Activated naive CD8-positive, alpha-beta T cell treated with anti-CD3 and anti-CD28 coated beads, Interleukin-2, amount 10 ng/mL, durations not matched to agents 7 days and 5 days (primary cell): ENCODE measurements around the gene STAT1. TPM values are rescaled to one million over a fixed set of nuclear protein-coding genes. Genes with fewer than 3 reads are reported as not detected.

Source experiments
- ATAC-seq: fragments of 150-1000 bp; cut with Tn5 transposase; one replicate; pipeline ENCODE4 v1.10.0; 2021; ENCODE audit warnings: low read depth, moderate library complexity
- POLR2A ChIA-PET: fragments of 350-600 bp; sonication (Branson Sonifier 250); formaldehyde crosslinking; loops from one replicate; lab custom pipeline; 2021; ENCODE audit warnings: antibody characterized with exemption; lab: Charles Lee
- DNase-seq: peaks from one replicate; pipeline ENCODE4 v3.0.0; 2021
- H3K27ac Mint-ChIP-seq: one replicate; pipeline ENCODE4 v1.8.0; 2022; ENCODE audit warnings: mild to moderate bottlenecking, mixed read lengths
- H3K27me3 Mint-ChIP-seq: one replicate; pipeline ENCODE4 v1.8.0; 2022; ENCODE audit warnings: mild to moderate bottlenecking, moderate library complexity, mixed read lengths
- H3K36me3 Mint-ChIP-seq: one replicate; pipeline ENCODE4 v1.8.0; 2021; ENCODE audit warnings: mild to moderate bottlenecking, mixed read lengths
- H3K4me1 Mint-ChIP-seq: one replicate; pipeline ENCODE4 v1.8.0; 2021; ENCODE audit warnings: mixed read lengths
- H3K4me3 Mint-ChIP-seq: one replicate; pipeline ENCODE4 v1.8.0; 2022; ENCODE audit warnings: mild to moderate bottlenecking, moderate library complexity, mixed read lengths
- H3K9me3 Mint-ChIP-seq: one replicate; pipeline ENCODE4 v1.8.0; 2021; ENCODE audit warnings: mixed read lengths
- total RNA-seq, 2 experiments: library from RNA; stranded (reverse); gene quantifications; one replicate each; pipeline ENCODE4 v1.2.3, GENCODE V29; 2021

Gene STAT1
- total RNA-seq, 2 experiments from 2014 or later = 544 to 571 TPM

- Mint-ChIP-seq H3K27me3 (no peaks in the 10 kb centered on the region), H3K4me3 (no peak overlapping the region), H3K27ac (peak overlapping the region; percentile 78), H3K36me3 (peaks cover 40% of the 10 kb centered on the region), H3K4me1 (peaks cover 54% of the 10 kb centered on the region), H3K9me3 (peaks cover 1% of the 10 kb centered on the region)
- POLR2A ChIA-PET = interaction anchor here (1.5 to 5.6 kb wide), 2 partner anchors 13 to 38 kb away, joined by 3 to 125 read pairs; partner anchors contain the start of gene STAT1
- peak; percentile 12 for ATAC-seq
- no peak for DNase-seq
Observed at GRCh38 chr2:191026377-191026776, 12.4 kb upstream of the STAT1 start.

DNA sequence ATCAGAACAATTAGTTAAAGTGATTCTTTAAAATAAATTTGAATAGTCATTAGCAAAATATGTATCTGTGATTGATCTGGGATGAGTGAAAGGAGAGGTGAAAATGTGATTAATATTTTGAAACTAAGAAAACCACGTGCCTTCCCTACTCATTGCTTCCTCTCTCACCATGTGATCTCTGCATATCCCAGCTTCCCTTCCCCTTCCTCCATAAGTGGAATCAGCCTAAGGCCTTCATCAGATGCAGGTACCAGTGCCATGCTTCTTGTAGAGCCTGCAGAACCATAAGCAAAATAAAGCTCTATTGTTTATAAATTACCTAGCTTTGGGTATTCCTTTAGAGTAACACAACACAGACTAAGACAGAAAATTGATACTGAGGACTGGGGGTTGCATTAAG lies 11.2 kb upstream of the STAT1 start:
- POLR2A ChIA-PET = interaction anchor here (1.0 to 5.6 kb wide), 2 partner anchors 12 to 22 kb away, joined by 4 to 125 read pairs; partner anchors contain the start of gene STAT1
- Mint-ChIP-seq H3K4me1 (peaks cover 42% of the 10 kb centered on the region), H3K36me3 (peaks cover 35% of the 10 kb centered on the region), H3K27ac (peak overlapping the region; percentile 78), H3K9me3 (peaks cover 1% of the 10 kb centered on the region), H3K27me3 (no peaks in the 10 kb centered on the region), H3K4me3 (peak overlapping the region; percentile 59)
- DNase-seq (no peak), ATAC-seq (no peak)

DNA sequence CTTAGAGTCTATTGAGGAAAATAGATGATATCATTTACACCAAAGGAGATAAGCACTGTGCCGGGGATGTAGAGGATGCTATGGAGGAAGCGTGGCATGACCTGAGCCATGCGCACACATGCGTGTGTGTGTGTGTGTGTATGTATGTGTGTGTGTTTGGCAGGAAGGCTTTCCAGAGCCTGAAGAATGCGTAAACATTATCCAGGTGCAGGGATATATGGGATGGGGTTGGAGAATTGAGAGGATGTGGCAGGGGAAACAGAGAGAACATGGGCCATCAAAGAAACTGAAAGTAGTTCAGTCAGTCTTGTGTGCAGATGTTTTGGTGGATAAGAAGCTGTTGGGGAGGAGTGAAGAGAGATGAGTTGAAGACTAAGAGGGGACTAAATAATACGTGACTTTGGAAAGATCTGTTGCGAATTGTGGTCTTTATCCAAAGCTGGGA lies 9.3 kb upstream of the STAT1 start:
- ATAC-seq (peak; percentile 40), DNase-seq (no peak)
- Mint-ChIP-seq H3K27me3 (no peaks in the 10 kb centered on the region), H3K27ac (no peak overlapping the region), H3K4me3 (no peak overlapping the region), H3K36me3 (peaks cover 25% of the 10 kb centered on the region), H3K9me3 (peaks cover 1% of the 10 kb centered on the region), H3K4me1 (peaks cover 40% of the 10 kb centered on the region)
- POLR2A ChIA-PET = interaction anchor here (0.7 to 5.6 kb wide), 11 partner anchors 10 to 141 kb away, joined by 3 to 125 read pairs (median 5); partner anchors contain the start of gene STAT1

DNA sequence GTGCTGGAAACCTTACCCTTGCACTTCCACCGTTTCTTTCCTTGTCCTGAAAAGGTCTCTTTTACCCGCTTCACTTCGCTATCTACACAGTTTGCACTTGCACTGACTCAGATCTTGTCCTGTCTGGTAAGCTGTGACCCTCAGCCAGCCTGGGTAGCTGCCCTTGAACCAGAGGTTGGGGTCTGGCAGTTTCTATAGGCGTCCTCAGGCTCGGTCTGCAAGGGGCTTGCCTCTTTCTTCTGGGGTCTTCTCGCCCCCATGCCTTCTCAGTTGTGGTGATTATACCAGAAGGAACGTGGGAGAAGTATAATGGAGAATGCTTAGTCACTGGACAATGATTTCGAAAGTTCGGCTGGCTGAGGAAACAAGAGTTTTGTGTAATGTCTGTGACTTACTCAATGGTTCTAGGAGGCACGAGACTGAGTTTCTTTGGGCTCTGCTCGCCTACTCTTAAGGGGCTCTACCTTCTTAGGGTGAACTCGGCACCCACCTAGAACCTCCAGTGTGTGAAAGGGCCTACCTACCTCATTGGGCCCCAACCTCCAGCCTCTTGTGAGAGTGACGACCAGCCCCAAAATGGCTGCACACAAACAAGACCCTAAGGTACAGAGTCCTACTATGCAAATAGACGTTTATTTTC lies 6.9 kb upstream of the STAT1 start:
- Mint-ChIP-seq H3K9me3 (peaks cover 5% of the 10 kb centered on the region), H3K27ac (no peak overlapping the region), H3K4me3 (no peak overlapping the region), H3K36me3 (peaks cover 14% of the 10 kb centered on the region), H3K27me3 (no peaks in the 10 kb centered on the region), H3K4me1 (peaks cover 36% of the 10 kb centered on the region)
- ATAC-seq (peak; percentile 6), DNase-seq (no peak)
- POLR2A ChIA-PET = interaction anchor here (1.0 to 3.5 kb wide), 19 partner anchors 8 to 140 kb away, joined by 3 to 73 read pairs (median 8); partner anchors contain the start of genes GLS and STAT4

DNA sequence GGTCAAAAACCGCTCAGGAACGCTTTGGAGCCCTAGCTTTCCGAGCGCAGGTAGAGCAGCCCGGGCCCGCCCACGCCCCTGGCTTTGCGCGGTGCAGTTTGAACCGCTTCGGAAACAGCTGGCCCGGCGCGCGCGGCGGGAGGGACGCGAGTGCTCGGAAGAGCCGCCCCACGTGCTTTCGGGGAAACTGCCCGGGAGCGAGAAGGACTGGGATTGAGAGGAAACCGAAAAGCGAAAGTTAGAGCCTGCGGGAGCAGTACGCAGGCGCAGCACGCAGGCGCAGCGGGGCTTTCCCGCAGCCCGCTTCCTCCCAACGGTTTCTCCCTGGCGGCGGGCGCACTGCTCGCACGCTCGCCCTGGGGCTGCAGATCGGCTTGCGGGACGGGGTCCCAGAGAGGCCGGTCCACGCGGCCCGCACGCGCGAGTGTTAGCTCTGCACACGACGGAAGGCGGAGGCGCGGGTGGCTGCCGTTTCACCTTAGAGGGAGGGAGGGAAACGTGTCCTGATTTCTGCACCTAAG lies 6.3 kb upstream of the STAT1 start:
- DNase-seq (peak; percentile 99), ATAC-seq (peak; percentile 80)
- H3K36me3 Mint-ChIP-seq = peaks cover 15% of the 10 kb centered on the region
- H3K27ac Mint-ChIP-seq = no peak overlapping the region
- H3K9me3 Mint-ChIP-seq = peaks cover 8% of the 10 kb centered on the region
- POLR2A ChIA-PET = interaction anchor here (0.5 to 3.5 kb wide), 24 partner anchors 9 to 632 kb away, joined by 3 to 73 read pairs (median 6); partner anchors contain the start of genes GLS and STAT4
- no peaks in the 10 kb centered on the region for H3K27me3 Mint-ChIP-seq
- peaks cover 32% of the 10 kb centered on the region for H3K4me1 Mint-ChIP-seq
- H3K4me3 Mint-ChIP-seq = no peak overlapping the region

DNA sequence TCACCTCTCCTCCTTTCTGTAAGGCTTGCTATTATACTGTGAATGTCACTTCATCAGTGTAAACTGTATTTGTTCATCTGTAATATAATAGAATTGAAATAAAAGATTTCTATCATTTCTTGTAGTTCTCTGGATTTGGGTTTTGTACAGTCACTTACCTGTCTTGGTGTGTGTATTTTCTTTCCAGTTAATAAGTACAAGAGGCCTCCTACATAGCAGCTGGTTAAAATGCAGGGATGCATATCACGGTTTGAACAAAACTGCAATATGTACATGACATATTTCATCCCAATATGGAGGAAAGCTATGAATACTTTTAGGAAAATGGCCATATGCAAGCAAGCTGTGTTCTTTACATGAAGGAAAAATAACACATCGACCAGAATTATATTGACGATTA lies 5.4 kb upstream of the STAT1 start:
- Mint-ChIP-seq H3K9me3 (peaks cover 6% of the 10 kb centered on the region), H3K27me3 (no peaks in the 10 kb centered on the region), H3K36me3 (peaks cover 13% of the 10 kb centered on the region), H3K4me3 (peak overlapping the region; percentile 83), H3K27ac (peak overlapping the region; percentile 92), H3K4me1 (peaks cover 25% of the 10 kb centered on the region)
- POLR2A ChIA-PET = interaction anchor here (0.5 to 3.5 kb wide), 21 partner anchors 8 to 633 kb away, joined by 3 to 73 read pairs (median 6); partner anchors contain the start of genes GLS and STAT4
- DNase-seq (no peak), ATAC-seq (no peak)

- Mint-ChIP-seq H3K9me3 (peaks cover 6% of the 10 kb centered on the region), H3K4me1 (peaks cover 24% of the 10 kb centered on the region), H3K27me3 (no peaks in the 10 kb centered on the region), H3K4me3 (peak overlapping the region; percentile 83), H3K36me3 (peaks cover 13% of the 10 kb centered on the region), H3K27ac (peak overlapping the region; percentile 92)
- no peak for ATAC-seq
- POLR2A ChIA-PET = interaction anchor here (3.0 to 3.5 kb wide), 3 partner anchors 7 to 138 kb away, joined by 29 to 73 read pairs (median 37); partner anchors contain the start of genes GLS and STAT4
- no peak for DNase-seq
Observed at GRCh38 chr2:191018643-191019119, 4.7 kb upstream of the STAT1 start.

DNA sequence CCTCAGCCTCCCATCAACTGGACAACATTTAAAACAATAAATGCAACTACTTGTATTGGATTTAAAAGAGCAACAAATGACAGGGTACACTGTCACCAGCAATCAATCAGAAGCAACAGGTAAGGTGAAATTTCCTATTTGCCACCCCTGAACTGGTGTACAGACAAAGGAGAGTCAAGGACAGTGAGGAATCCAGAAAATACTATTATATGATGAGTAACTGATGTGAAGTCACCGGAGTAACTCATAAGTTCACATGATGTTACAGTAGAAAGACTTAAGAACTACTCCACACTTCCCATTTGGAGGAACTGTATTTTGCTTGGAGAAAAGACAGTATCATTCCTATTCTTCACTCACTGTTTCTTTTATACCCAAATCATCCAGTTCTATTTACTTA lies 4.1 kb upstream of the STAT1 start:
- Mint-ChIP-seq H3K27ac (peak overlapping the region; percentile 92), H3K27me3 (no peaks in the 10 kb centered on the region), H3K4me3 (peak overlapping the region; percentile 83), H3K9me3 (peaks cover 6% of the 10 kb centered on the region), H3K4me1 (peaks cover 24% of the 10 kb centered on the region), H3K36me3 (peaks cover 13% of the 10 kb centered on the region)
- POLR2A ChIA-PET = interaction anchor here (3.5 kb wide), 1 partner anchor 137 kb away, joined by 37 read pairs; the partner anchor contains the start of gene GLS
- ATAC-seq (no peak), DNase-seq (no peak)

- DNase-seq = no peak
- no peak overlapping the region for H3K27ac Mint-ChIP-seq
- no peak for ATAC-seq
- peaks cover 30% of the 10 kb centered on the region for H3K4me1 Mint-ChIP-seq
- POLR2A ChIA-PET = interaction anchor here (2.1 to 7.3 kb wide), 2 partner anchors 9 to 135 kb away, joined by 14 to 125 read pairs; partner anchors contain the start of gene GLS
- no peaks in the 10 kb centered on the region for H3K27me3 Mint-ChIP-seq
- H3K36me3 Mint-ChIP-seq = peaks cover 13% of the 10 kb centered on the region
- H3K9me3 Mint-ChIP-seq = peaks cover 6% of the 10 kb centered on the region
- H3K4me3 Mint-ChIP-seq = peak overlapping the region; percentile 4
Observed at GRCh38 chr2:191015831-191016230, 1.9 kb upstream of the STAT1 start.

DNA sequence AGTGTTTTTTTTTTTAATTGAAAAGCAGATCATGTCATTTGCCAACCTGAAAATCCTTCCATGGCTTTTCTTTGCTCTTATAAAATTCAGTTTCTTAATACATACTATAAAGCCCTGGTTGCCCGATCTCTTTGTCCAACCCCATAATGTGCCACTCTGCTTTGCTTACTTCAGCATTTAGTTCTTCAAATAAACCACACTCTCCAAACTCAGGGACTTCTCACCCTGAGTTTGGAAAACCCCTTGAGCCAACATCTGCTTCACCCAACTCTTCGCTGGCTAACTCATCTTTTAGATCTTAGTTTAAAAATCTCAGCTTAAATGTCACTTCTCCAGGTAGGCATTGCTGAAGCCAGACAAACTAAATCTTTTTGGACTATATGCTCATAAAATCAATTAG lies 1.3 kb upstream of the STAT1 start:
- Mint-ChIP-seq H3K4me1 (peaks cover 32% of the 10 kb centered on the region), H3K4me3 (no peak overlapping the region), H3K9me3 (peaks cover 6% of the 10 kb centered on the region), H3K27me3 (no peaks in the 10 kb centered on the region), H3K36me3 (peaks cover 14% of the 10 kb centered on the region), H3K27ac (no peak overlapping the region)
- no peak for DNase-seq
- ATAC-seq = no peak
- POLR2A ChIA-PET = interaction anchor here (1.4 to 7.3 kb wide), 6 partner anchors 9 to 135 kb away, joined by 3 to 125 read pairs (median 32); partner anchors contain the start of genes GLS and STAT4

- POLR2A ChIA-PET = interaction anchor here (0.6 to 7.3 kb wide), 19 partner anchors 10 to 141 kb away, joined by 3 to 125 read pairs (median 5); partner anchors contain the start of genes GLS and STAT4
- peaks cover 6% of the 10 kb centered on the region for H3K9me3 Mint-ChIP-seq
- ATAC-seq (peak; percentile 12), DNase-seq (no peak)
- H3K4me3 Mint-ChIP-seq = no peak overlapping the region
- peaks cover 35% of the 10 kb centered on the region for H3K4me1 Mint-ChIP-seq
- H3K27me3 Mint-ChIP-seq = no peaks in the 10 kb centered on the region
- no peak overlapping the region for H3K27ac Mint-ChIP-seq
- H3K36me3 Mint-ChIP-seq = peaks cover 20% of the 10 kb centered on the region
Observed at GRCh38 chr2:191014653-191015020, 666 bp upstream of the STAT1 start.

DNA sequence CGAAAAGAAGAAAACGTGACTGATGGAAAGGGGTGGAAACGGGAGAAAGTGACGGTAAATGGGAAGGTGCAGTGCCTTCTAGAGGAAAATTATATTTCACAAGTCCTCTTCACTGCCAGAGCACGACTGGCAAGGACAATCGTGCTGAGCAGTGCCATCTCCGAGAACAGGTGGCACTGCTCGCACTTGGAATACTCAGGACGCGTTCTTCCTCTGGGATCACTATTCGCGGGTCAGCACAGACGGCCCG lies 364 bp downstream of the STAT1 start:
- H3K4me1 Mint-ChIP-seq = peaks cover 33% of the 10 kb centered on the region
- H3K27me3 Mint-ChIP-seq = no peaks in the 10 kb centered on the region
- DNase-seq (no peak), ATAC-seq (no peak)
- no peak overlapping the region for H3K27ac Mint-ChIP-seq
- H3K9me3 Mint-ChIP-seq = peaks cover 6% of the 10 kb centered on the region
- POLR2A ChIA-PET = interaction anchor here (0.6 to 7.3 kb wide), 14 partner anchors 11 to 603 kb away, joined by 3 to 125 read pairs (median 10); partner anchors contain the start of genes GLS and STAT4
- H3K36me3 Mint-ChIP-seq = peaks cover 27% of the 10 kb centered on the region
- no peak overlapping the region for H3K4me3 Mint-ChIP-seq
